Measurements from ENCODE around the gene LTBP4.

Gene LTBP4

DNA sequence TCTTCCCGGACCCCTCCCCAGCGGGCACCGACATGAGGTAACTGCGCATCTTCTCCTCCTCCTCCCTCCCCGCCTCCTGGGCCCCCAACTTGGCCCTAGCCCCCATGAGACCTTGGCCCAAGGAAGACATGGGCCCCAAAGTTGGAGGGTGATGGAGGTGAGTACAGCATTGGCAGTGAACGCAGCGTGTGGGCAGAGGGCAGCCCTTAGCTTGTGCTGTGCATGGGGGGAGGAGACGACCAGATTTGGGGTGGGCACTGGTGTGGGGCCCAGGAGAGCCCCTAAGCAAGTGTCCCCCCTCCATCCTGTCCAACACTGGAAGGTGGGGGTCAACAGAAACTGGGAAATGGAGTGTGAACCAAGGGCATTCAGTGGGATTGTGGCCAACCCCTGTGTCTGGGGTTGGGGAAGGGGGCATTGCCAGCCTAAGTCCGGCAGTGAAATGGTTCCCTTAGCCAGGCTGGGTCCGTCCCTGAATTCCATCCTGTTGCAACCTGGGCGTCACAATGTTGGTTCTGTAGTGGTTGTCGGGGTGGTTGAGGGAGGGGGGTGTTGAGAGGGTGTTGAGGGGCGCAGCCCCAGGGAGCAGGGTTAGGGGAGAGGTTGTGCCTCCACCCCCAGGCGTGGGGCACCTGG lies 65.8 kb downstream of the LTBP4 start:
- peaks cover 49% of the 10 kb centered on the region for H3K36me3 ChIP-seq (ENCODE audit: insufficient read depth, low read length)
- H3K4me3 ChIP-seq (ENCODE audit: low read length), result no peak overlapping the region
- peaks cover 23% of the 10 kb centered on the region for H3K4me1 ChIP-seq (ENCODE audit: control insufficient read depth, insufficient read depth, low read length)
- no peak overlapping the region for H3K9ac ChIP-seq (ENCODE audit: low read depth, low read length)
- no peaks in the 10 kb centered on the region for H3K9me3 ChIP-seq (replicated peaks; ENCODE audit: low read length)
- no peak overlapping the region for H3K4me2 ChIP-seq (ENCODE audit: low read length)
- no peaks in the 10 kb centered on the region for H3K27me3 ChIP-seq (ENCODE audit: control insufficient read depth, insufficient read depth, low read length)

GRCh38 chr19:40667602-40668001 lies 66.4 kb downstream of the LTBP4 start:
- H3K9me3 ChIP-seq (replicated peaks; ENCODE audit: low read length), result no peaks in the 10 kb centered on the region
- no peak overlapping the region for H3K9ac ChIP-seq (ENCODE audit: low read depth, low read length)
- no peaks in the 10 kb centered on the region for H3K27me3 ChIP-seq (ENCODE audit: control insufficient read depth, insufficient read depth, low read length)
- H3K4me3 ChIP-seq (ENCODE audit: low read length), result no peak overlapping the region
- peaks cover 23% of the 10 kb centered on the region for H3K4me1 ChIP-seq (ENCODE audit: control insufficient read depth, insufficient read depth, low read length)
- peaks cover 55% of the 10 kb centered on the region for H3K36me3 ChIP-seq (ENCODE audit: insufficient read depth, low read length)
- H3K4me2 ChIP-seq (ENCODE audit: low read length), result no peak overlapping the region

GRCh38 chr19:40668991-40669614 lies 67.9 kb downstream of the LTBP4 start:
- no peaks in the 10 kb centered on the region for H3K9me3 ChIP-seq (replicated peaks; ENCODE audit: low read length)
- H3K4me1 ChIP-seq (ENCODE audit: control insufficient read depth, insufficient read depth, low read length), result peaks cover 15% of the 10 kb centered on the region
- no peak overlapping the region for H3K4me2 ChIP-seq (ENCODE audit: low read length)
- peaks cover 70% of the 10 kb centered on the region for H3K36me3 ChIP-seq (ENCODE audit: insufficient read depth, low read length)
- H3K4me3 ChIP-seq (ENCODE audit: low read length), result no peak overlapping the region
- no peak overlapping the region for H3K9ac ChIP-seq (ENCODE audit: low read depth, low read length)
- H3K27me3 ChIP-seq (ENCODE audit: control insufficient read depth, insufficient read depth, low read length), result no peaks in the 10 kb centered on the region

DNA sequence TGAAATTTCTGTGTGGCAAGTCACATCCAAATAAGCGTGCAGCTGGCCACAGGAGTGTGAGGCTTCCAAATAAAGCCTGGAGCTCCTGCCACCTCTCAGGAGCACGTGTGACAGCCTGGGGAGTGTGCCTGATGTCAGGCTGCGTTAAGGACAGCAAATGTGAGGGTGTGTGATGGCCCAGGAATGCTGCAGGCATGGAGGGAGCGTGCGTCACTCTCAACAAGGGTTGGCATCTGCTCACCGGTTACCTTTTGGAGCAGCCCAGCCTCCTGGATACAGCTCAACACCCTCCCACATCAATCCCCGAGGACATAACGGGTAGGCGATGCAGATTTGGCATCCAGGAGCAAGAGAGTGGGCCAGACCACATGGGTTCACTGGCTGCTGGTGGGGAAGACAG lies 70.2 kb downstream of the LTBP4 start:
- Histone ChIP-seq H3K4me1 (ENCODE audit: control insufficient read depth, insufficient read depth, low read length) (peaks cover 12% of the 10 kb centered on the region), H3K9me3 (replicated peaks; ENCODE audit: low read length) (no peaks in the 10 kb centered on the region), H3K9ac (ENCODE audit: low read depth, low read length) (no peak overlapping the region), H3K4me3 (ENCODE audit: low read length) (no peak overlapping the region), H3K36me3 (ENCODE audit: insufficient read depth, low read length) (peaks cover 86% of the 10 kb centered on the region), H3K4me2 (ENCODE audit: low read length) (no peak overlapping the region), H3K27me3 (ENCODE audit: control insufficient read depth, insufficient read depth, low read length) (no peaks in the 10 kb centered on the region)

DNA sequence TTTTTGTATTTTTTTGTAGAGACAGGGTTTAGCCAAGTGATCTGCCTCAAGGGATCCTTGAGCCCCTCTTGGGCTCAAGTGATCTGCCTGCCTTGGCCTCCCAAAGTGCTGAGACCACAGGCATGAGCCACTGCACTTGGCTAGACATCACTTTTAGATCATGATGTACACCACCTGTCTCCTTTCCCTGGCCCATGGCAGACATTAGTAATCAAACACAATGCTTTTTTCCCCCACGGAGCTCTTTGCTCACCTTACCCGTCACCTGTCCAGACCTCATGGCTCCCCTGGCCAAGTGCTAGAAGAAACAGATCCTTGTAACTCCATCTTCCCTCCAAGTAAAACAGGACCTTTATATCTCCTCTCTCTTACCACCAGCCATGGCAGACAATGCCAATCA lies 70.9 kb downstream of the LTBP4 start:
- H3K4me1 ChIP-seq (ENCODE audit: control insufficient read depth, insufficient read depth, low read length), result peaks cover 6% of the 10 kb centered on the region
- no peak overlapping the region for H3K9ac ChIP-seq (ENCODE audit: low read depth, low read length)
- no peaks in the 10 kb centered on the region for H3K9me3 ChIP-seq (replicated peaks; ENCODE audit: low read length)
- H3K4me2 ChIP-seq (ENCODE audit: low read length), result no peak overlapping the region
- H3K4me3 ChIP-seq (ENCODE audit: low read length), result no peak overlapping the region
- H3K36me3 ChIP-seq (ENCODE audit: insufficient read depth, low read length), result peaks cover 85% of the 10 kb centered on the region
- H3K27me3 ChIP-seq (ENCODE audit: control insufficient read depth, insufficient read depth, low read length), result no peaks in the 10 kb centered on the region

- Histone ChIP-seq H3K36me3 (ENCODE audit: insufficient read depth, low read length) (peaks cover 87% of the 10 kb centered on the region), H3K4me3 (ENCODE audit: low read length) (no peak overlapping the region), H3K9me3 (replicated peaks; ENCODE audit: low read length) (no peaks in the 10 kb centered on the region), H3K4me2 (ENCODE audit: low read length) (no peak overlapping the region), H3K27me3 (ENCODE audit: control insufficient read depth, insufficient read depth, low read length) (no peaks in the 10 kb centered on the region), H3K4me1 (ENCODE audit: control insufficient read depth, insufficient read depth, low read length) (peaks cover 4% of the 10 kb centered on the region), H3K9ac (ENCODE audit: low read depth, low read length) (no peak overlapping the region)
Measured at GRCh38 chr19:40672573-40673299, 71.6 kb downstream of the LTBP4 start.

- Histone ChIP-seq H3K9ac (ENCODE audit: low read depth, low read length) (no peak overlapping the region), H3K36me3 (ENCODE audit: insufficient read depth, low read length) (peaks cover 87% of the 10 kb centered on the region), H3K4me3 (ENCODE audit: low read length) (no peak overlapping the region), H3K9me3 (replicated peaks; ENCODE audit: low read length) (no peaks in the 10 kb centered on the region), H3K27me3 (ENCODE audit: control insufficient read depth, insufficient read depth, low read length) (no peaks in the 10 kb centered on the region), H3K4me1 (ENCODE audit: control insufficient read depth, insufficient read depth, low read length) (peaks cover 4% of the 10 kb centered on the region), H3K4me2 (ENCODE audit: low read length) (no peak overlapping the region)
Measured at GRCh38 chr19:40673397-40673796, 72.2 kb downstream of the LTBP4 start.

DNA sequence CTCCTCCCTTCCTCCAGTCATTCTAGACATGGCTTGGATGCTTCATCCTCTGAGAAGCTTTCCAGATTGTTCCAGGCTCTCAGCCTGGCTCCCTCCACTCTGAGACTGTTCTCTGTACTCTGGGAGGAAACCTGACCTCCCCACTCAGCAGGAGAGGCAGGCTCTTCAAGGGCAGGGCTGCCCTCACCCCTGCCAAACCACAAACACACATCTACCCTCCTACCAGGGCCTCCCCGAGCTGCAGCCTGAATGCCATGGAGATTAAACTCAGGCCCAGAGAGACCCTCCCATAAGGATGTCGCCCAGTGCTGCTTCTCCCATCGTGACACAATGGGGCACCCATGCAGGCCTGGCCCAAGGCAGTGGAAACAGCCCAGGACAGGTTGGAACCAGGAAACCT lies 73.1 kb downstream of the LTBP4 start:
- peaks cover 86% of the 10 kb centered on the region for H3K36me3 ChIP-seq (ENCODE audit: insufficient read depth, low read length)
- no peak overlapping the region for H3K4me3 ChIP-seq (ENCODE audit: low read length)
- no peaks in the 10 kb centered on the region for H3K9me3 ChIP-seq (replicated peaks; ENCODE audit: low read length)
- no peak overlapping the region for H3K4me2 ChIP-seq (ENCODE audit: low read length)
- H3K27me3 ChIP-seq (ENCODE audit: control insufficient read depth, insufficient read depth, low read length), result no peaks in the 10 kb centered on the region
- peaks cover 4% of the 10 kb centered on the region for H3K4me1 ChIP-seq (ENCODE audit: control insufficient read depth, insufficient read depth, low read length)
- H3K9ac ChIP-seq (ENCODE audit: low read depth, low read length), result no peak overlapping the region

GRCh38 chr19:40677156-40677555 lies 76.0 kb downstream of the LTBP4 start:
- Histone ChIP-seq H3K4me1 (ENCODE audit: control insufficient read depth, insufficient read depth, low read length) (peaks cover 4% of the 10 kb centered on the region), H3K4me2 (ENCODE audit: low read length) (no peak overlapping the region), H3K4me3 (ENCODE audit: low read length) (no peak overlapping the region), H3K36me3 (ENCODE audit: insufficient read depth, low read length) (peaks cover 72% of the 10 kb centered on the region), H3K9me3 (replicated peaks; ENCODE audit: low read length) (no peaks in the 10 kb centered on the region), H3K9ac (ENCODE audit: low read depth, low read length) (no peak overlapping the region), H3K27me3 (ENCODE audit: control insufficient read depth, insufficient read depth, low read length) (no peaks in the 10 kb centered on the region)

Measured in skeletal muscle satellite cell (primary cell).